ENCODE measurements around the gene C11orf98.

DNA sequence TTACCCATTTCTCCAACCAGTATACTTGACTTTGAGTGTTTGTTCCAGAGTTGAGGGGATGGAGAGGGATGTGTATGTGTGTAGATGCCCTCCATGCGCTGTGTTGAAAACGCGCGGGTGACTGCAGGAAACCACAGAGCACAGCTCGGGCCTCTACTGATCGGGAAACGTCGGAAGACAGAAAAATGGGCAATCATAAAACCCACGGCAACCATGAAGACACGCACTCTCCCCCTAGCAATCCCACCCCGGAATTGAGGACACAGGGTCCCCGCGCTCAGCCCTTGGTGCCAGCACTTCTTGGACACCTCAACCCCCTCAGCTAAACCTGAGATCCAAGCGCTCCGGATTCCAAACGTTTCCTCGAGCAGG lies 6.2 kb upstream of the C11orf98 start:
- TF ChIP-seq, protein P1, sequence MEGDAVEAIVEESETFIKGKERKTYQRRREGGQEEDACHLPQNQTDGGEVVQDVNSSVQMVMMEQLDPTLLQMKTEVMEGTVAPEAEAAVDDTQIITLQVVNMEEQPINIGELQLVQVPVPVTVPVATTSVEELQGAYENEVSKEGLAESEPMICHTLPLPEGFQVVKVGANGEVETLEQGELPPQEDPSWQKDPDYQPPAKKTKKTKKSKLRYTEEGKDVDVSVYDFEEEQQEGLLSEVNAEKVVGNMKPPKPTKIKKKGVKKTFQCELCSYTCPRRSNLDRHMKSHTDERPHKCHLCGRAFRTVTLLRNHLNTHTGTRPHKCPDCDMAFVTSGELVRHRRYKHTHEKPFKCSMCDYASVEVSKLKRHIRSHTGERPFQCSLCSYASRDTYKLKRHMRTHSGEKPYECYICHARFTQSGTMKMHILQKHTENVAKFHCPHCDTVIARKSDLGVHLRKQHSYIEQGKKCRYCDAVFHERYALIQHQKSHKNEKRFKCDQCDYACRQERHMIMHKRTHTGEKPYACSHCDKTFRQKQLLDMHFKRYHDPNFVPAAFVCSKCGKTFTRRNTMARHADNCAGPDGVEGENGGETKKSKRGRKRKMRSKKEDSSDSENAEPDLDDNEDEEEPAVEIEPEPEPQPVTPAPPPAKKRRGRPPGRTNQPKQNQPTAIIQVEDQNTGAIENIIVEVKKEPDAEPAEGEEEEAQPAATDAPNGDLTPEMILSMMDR (IDR thresholded peaks at IDR 0.05), result no peak
- no peak for TF ChIP-seq EZH2 (IDR thresholded peaks at IDR 0.05; ENCODE audit: borderline replicate concordance, insufficient read depth, low read depth, low read length, poor library complexity, severe bottlenecking)
